Neuron (in vitro differentiated cells): Measurements from ENCODE around the gene INTS12.

Source experiments
- H2AFZ ChIP-seq: one replicate; pipeline ENCODE4 v1.6.1; 2013; ENCODE audit warnings: low read depth, mild to moderate bottlenecking, inconsistent platforms, low read length, moderate library complexity
- H3K27me3 ChIP-seq: one replicate; pipeline ENCODE4 v1.6.1; 2013; ENCODE audit warnings: low read length; ENCODE audit not compliant: insufficient read depth
- H3K36me3 ChIP-seq: one replicate; pipeline ENCODE4 v1.6.1; 2013; ENCODE audit warnings: low read length; ENCODE audit not compliant: insufficient read depth
- H3K4me1 ChIP-seq: one replicate; pipeline ENCODE4 v1.6.1; 2013; ENCODE audit warnings: low read length; ENCODE audit not compliant: insufficient read depth
- H3K4me3 ChIP-seq: 2 replicates; pipeline ENCODE4 v1.5.1; 2013; ENCODE audit warnings: mild to moderate bottlenecking, low read length, moderate library complexity
- H3K9me3 ChIP-seq: one replicate; pipeline ENCODE4 v1.6.1; 2013; ENCODE audit warnings: low read length

INTS12 gene

DNA sequence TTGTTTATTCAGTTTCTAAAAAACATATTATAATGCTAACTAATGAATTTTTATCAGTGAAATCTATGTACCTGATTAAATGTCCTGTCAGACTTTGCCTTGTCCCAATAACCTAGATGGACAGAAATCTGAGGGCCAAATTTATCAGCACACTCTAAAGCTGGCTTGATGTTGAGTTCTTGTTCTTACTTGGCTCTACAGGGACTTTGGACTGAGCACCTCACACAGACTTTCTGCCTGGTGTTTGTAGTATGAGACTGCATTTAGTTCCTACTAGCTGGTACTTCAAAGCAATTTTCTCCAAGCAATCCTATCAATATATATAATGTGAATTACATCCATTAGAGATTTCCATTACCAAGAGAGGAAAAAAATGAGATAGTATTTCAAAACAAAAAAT lies 37.8 kb downstream of the INTS12 start:
- H3K36me3 ChIP-seq, result no peaks in the 10 kb centered on the region
- no peak overlapping the region for H3K4me3 ChIP-seq

DNA sequence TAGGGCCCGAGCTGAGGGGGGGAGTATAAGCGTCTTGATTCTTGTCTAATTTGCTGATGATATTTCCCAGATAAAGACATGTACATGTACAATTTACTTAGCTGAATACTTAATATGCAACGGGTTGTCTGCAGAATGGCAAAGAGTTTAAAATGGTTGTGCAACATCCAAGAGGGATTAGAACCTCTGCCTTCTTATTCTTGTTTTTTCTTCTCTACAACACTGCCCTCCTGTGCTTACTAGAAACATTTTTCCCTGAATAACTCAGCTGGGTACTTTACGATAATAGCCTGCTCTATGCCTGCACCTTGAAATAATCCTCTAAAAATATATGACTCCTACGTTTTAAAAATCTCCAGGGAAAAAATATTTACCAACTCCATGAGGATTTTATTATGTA lies 41.8 kb downstream of the INTS12 start:
- no peaks in the 10 kb centered on the region for H3K36me3 ChIP-seq
- no peak overlapping the region for H2AFZ ChIP-seq
- peaks cover 6% of the 10 kb centered on the region for H3K27me3 ChIP-seq
- no peaks in the 10 kb centered on the region for H3K9me3 ChIP-seq
- H3K4me1 ChIP-seq, result no peaks in the 10 kb centered on the region
- H3K4me3 ChIP-seq, result no peak overlapping the region

More for the DNA sequence above, 37.8 kb downstream of the INTS12 start:
- Histone ChIP-seq H3K27me3 (peaks cover 9% of the 10 kb centered on the region), H2AFZ (no peak overlapping the region), H3K9me3 (no peaks in the 10 kb centered on the region), H3K4me1 (no peaks in the 10 kb centered on the region)

DNA sequence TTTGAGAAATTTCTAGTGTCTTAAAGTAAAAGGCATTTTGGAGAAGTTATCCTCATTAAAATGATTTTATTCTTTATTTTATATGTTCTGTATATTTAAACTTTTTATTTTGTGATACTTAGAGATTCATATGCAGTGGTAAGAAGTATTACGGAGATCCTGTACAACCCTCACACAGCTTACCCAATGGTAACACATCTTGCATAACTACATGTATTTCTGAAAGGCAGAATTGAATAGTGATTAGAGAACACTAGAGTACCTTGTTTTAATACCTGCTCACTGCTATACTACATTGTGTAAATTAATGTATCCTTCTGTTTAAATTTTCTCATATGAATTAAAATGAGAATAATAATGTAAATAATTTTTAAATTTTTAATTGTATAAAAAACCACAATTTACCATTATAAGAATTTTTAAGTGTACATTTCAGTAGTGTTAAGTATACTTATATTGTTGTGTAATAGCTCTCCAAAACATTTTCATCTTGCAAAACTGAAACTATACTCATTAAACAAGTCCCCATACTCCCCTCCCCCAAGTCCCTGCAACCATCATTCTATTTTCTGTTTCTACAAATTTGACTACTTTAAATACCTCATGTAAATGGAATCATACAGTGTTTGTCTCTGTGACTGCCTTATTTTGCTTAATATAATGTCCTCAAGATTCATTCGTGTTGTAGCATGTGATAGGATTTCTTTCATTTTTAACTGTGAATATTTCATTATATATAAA lies 45.4 kb downstream of the INTS12 start:
- Histone ChIP-seq H3K4me3 (no peak overlapping the region), H3K4me1 (no peaks in the 10 kb centered on the region), H2AFZ (no peak overlapping the region), H3K9me3 (no peaks in the 10 kb centered on the region), H3K27me3 (peaks cover 16% of the 10 kb centered on the region), H3K36me3 (no peaks in the 10 kb centered on the region)

DNA sequence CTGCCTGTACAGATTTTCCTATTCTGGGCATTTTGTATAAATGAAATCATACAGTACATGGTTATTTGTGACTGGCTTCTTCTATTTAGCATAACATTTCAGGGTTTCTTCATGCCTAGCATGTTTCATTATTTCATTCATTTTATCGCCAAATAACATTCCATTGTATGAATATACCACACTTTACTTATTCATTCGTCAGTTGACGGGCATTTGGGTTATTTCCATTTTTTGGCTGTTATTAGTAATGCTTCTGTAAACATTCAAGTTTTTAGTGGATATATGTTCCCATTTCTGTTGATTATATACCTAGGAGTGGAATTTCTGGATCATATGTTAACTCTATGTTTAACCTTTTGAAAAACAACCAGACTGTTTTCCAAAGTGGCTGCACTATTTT lies 47.5 kb downstream of the INTS12 start:
- Histone ChIP-seq H2AFZ (no peak overlapping the region), H3K4me1 (no peaks in the 10 kb centered on the region), H3K4me3 (no peak overlapping the region), H3K9me3 (no peaks in the 10 kb centered on the region), H3K27me3 (peaks cover 18% of the 10 kb centered on the region), H3K36me3 (no peaks in the 10 kb centered on the region)

DNA sequence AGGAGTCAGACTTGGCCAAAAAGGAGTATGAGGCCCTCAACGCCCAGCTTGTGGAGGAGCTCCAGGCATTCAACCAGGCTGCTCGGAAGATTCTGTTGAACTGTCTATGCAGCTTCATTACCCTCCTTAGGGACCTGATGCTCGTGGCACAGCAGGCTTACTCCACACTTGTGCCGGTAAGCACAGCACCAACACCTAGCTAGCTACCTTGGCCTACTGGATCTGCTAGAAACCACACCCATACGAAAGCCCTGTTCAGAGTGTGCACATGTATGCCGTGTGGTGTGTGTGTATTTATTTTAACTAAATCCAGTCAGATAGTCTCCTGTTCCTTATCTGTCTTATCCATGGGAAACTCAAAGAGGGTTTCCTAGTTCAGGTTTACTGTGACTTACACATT lies 49.3 kb downstream of the INTS12 start:
- no peaks in the 10 kb centered on the region for H3K9me3 ChIP-seq
- H2AFZ ChIP-seq, result no peak overlapping the region
- H3K27me3 ChIP-seq, result peaks cover 26% of the 10 kb centered on the region
- no peaks in the 10 kb centered on the region for H3K36me3 ChIP-seq
- H3K4me1 ChIP-seq, result no peaks in the 10 kb centered on the region
- H3K4me3 ChIP-seq, result no peak overlapping the region

DNA sequence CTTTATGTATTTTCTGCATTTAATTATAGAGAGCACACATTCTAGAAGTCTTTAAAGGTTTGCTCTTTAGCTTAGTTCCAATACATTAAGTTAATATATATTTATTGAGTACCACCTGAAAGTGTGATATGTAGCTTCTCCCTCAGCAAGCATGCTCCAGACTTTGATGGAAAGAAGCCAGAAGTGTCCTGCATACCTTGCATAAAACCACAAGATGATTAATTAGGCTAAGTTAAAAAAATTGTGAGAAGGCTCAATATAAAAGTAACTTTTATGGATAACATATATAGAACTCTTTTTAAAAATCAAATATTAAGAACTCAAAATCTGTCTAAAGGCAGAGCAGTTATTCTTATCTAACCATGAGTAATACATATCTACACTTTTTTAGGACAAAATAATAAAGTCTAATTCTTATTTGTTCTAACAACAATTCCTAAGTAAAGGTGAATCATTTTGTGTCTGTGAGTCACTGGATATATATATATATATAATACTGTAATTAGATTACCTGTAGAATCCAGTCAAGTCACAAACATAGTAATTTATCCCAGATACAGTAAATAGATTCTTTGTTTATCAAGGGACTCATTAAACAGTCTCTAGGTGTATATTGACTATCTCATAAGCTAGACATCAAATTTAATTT lies 51.2 kb downstream of the INTS12 start:
- H3K9me3 ChIP-seq, result no peaks in the 10 kb centered on the region
- no peaks in the 10 kb centered on the region for H3K4me1 ChIP-seq
- no peak overlapping the region for H3K4me3 ChIP-seq
- H3K36me3 ChIP-seq, result no peaks in the 10 kb centered on the region
- peaks cover 31% of the 10 kb centered on the region for H3K27me3 ChIP-seq
- H2AFZ ChIP-seq, result no peak overlapping the region

DNA sequence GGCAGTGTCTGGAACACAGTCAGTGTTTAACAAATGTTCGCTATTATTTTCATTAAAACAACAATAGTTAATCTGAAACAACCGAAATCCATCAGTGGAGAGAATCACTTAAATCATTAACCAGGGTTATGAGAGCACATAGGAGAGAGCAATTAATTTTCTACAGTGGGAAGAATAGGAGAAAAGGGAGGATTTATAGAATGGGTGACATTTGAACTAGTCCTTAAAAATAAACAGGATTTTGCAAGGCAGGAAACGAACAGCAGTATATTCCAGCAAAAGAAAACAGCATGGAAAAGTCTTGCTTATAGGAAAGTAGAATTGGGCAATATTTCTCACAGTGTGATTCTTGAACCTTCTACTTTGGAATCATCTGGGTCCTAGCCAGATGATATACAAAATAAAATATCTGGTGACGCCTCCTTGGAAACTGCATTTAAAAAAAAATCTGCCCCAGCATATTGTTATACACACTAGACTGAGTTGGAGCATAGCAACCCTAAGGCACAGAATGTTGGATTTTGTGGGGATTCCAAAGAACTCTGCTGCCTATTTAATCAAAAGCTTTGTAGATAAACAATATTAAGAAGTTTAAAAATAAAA lies 56.1 kb downstream of the INTS12 start:
- peaks cover 55% of the 10 kb centered on the region for H3K27me3 ChIP-seq

DNA sequence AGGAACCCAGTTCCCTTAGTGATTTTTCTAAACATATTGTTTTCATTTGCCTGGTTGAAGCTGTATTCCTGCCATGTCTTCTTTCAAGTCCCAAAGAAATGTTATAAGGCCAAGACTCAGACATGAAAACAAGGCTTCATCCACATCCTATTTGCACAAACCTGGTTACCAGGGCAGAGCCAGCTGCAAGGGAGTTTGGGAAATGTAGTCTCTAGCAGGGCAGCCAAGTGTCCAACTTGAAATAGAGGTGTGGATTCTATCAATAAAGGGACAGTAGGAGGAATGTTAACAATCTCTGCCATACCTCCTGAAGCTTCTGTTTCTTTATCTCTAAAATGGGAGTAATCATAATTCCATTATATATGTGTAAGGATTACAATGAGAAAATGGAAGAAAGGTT lies 56.6 kb downstream of the INTS12 start:
- Histone ChIP-seq H3K4me1 (no peaks in the 10 kb centered on the region), H3K36me3 (no peaks in the 10 kb centered on the region), H3K4me3 (no peak overlapping the region), H3K27me3 (peaks cover 55% of the 10 kb centered on the region), H2AFZ (no peak overlapping the region), H3K9me3 (no peaks in the 10 kb centered on the region)

More for the DNA sequence above, 56.1 kb downstream of the INTS12 start:
- Histone ChIP-seq H2AFZ (no peak overlapping the region), H3K4me3 (no peak overlapping the region), H3K36me3 (no peaks in the 10 kb centered on the region), H3K4me1 (no peaks in the 10 kb centered on the region), H3K9me3 (no peaks in the 10 kb centered on the region)

DNA sequence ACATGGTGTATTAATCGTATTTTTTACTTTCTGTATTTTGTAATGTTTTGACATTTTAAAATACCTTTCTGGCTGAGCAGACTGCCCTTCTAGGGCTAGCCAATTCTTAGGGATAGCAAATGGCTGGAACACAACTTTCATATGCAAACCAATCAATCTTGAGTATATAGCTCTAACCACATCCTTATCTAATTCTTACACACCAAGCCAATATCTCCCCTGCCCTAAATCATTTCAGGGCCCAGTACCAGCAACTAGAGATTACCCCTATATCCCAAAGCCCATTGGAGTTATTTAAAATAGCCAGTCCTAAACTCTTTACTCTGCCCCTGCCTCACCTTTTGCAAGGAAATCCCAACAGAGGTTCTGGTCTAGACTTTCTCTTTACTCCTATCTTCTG lies 58.3 kb downstream of the INTS12 start:
- Histone ChIP-seq H2AFZ (no peak overlapping the region), H3K36me3 (no peaks in the 10 kb centered on the region), H3K4me3 (no peak overlapping the region), H3K9me3 (no peaks in the 10 kb centered on the region), H3K4me1 (no peaks in the 10 kb centered on the region), H3K27me3 (peaks cover 61% of the 10 kb centered on the region)

DNA sequence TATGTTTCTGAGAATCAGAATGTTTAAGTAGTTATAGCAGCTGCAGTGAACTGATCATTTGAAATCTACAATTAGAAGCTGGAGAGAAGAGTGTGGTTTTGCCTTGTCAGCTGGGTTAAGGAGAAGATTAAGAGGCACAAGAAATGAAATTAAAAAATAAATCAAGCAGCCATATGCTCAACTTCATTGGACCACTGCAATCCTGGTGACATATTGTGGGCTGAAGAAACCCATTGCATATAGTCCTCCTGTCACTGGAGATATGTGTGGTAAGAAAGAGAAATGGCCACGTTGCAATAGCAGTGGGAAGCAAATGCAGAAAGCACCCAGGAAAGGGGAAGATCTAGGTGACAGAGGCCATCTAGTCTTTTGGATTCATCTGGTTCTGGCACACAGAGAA lies 63.0 kb downstream of the INTS12 start:
- Histone ChIP-seq H3K4me3 (no peak overlapping the region), H3K36me3 (no peaks in the 10 kb centered on the region), H2AFZ (no peak overlapping the region), H3K4me1 (no peaks in the 10 kb centered on the region), H3K27me3 (peaks cover 66% of the 10 kb centered on the region), H3K9me3 (no peaks in the 10 kb centered on the region)

DNA sequence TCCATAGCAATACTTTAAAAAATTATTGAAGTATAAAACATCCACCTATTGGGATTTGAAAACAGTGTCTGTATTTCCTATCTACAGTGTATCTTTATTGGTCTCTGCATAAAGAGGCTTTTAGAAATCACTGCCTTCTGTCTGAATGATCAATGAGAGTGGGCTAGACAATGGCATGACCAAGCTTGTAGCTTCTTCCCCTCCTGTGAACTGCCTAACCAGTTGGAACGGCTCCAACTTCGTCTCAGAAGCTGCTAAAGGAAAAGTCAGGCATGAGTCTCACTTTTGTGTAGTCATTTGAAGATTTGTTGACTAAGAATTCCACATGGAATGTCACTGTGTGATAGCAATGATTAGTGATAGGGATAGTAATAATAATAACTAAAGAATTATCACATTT lies 64.2 kb downstream of the INTS12 start:
- Histone ChIP-seq H2AFZ (no peak overlapping the region), H3K27me3 (peaks cover 64% of the 10 kb centered on the region), H3K4me1 (no peaks in the 10 kb centered on the region), H3K36me3 (no peaks in the 10 kb centered on the region), H3K9me3 (no peaks in the 10 kb centered on the region), H3K4me3 (no peak overlapping the region)

DNA sequence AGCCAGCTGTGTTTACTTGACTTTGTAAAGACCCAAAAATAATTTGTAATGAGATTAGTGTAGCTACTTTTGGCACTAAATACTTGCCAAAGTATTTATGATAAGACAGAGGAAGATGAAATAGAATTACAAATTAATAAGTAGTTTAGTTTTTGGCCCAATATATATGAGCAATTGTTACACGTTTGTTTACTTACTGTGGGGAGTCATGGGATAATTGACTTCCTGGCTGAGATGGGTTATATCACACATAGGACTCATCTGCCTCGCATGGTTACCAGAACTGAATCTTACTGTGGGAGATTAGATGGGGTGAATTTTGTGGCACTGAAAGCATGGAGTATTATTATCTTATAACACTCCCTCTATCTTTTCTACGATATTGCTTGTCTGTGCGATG lies 66.6 kb downstream of the INTS12 start:
- Histone ChIP-seq H3K36me3 (no peaks in the 10 kb centered on the region), H3K4me1 (peaks cover 10% of the 10 kb centered on the region), H3K4me3 (no peak overlapping the region), H3K9me3 (no peaks in the 10 kb centered on the region), H2AFZ (no peak overlapping the region), H3K27me3 (peaks cover 52% of the 10 kb centered on the region)

DNA sequence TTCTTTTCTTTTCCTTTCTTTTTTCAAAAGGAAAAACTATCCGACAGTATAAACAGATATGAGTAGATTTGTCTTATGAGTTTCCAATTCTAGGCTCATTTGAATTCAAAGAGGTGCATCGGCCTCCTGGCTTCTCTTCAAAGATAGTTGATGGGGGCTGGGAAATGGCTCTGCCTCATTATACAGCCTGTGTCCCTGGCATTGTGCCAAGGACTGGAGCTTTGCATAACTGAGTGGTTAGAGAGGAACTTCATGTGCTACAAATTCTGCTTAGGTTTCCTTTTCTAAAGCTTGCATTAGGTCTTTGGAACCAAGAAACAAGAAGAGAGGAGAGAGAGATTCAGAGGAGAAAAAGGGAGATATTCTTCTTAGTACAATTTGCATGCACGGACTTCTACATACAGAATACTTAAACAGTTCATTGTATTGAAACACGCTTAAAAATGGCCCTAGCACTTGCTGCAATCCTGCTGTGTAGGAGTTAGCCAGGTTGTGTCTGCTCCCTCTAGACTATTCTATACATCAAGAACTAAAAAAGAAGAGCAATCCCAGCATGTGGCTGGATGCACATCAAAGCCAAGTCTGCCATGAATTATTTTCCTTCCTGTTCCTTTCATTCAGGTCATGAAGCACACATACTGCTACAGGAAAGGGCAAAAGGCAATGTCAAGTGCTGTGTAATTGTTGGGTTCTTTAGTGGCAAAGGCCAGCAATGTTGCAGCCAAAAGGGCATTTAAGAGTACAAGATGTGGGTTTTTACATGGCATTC lies 70.9 kb downstream of the INTS12 start:
- H3K27me3 ChIP-seq, result peaks cover 54% of the 10 kb centered on the region
- no peaks in the 10 kb centered on the region for H3K9me3 ChIP-seq
- H2AFZ ChIP-seq, result no peak overlapping the region
- H3K4me1 ChIP-seq, result peaks cover 10% of the 10 kb centered on the region
- no peaks in the 10 kb centered on the region for H3K36me3 ChIP-seq
- no peak overlapping the region for H3K4me3 ChIP-seq
